Inflammatory macrophage treated with lipopolysaccharide for 4 hours (primary cell): Measurements from ENCODE around the gene GPR78.
"Not testable (repeated sequence)": the region's sequence is repeated elsewhere in the genome, so short reads cannot be mapped to it uniquely, and the experiment has no call there.

Experiments used
- DNase-seq: peaks from one replicate; pipeline ENCODE4 v3.0.0-alpha.2; 2020

GPR78 gene

DNA sequence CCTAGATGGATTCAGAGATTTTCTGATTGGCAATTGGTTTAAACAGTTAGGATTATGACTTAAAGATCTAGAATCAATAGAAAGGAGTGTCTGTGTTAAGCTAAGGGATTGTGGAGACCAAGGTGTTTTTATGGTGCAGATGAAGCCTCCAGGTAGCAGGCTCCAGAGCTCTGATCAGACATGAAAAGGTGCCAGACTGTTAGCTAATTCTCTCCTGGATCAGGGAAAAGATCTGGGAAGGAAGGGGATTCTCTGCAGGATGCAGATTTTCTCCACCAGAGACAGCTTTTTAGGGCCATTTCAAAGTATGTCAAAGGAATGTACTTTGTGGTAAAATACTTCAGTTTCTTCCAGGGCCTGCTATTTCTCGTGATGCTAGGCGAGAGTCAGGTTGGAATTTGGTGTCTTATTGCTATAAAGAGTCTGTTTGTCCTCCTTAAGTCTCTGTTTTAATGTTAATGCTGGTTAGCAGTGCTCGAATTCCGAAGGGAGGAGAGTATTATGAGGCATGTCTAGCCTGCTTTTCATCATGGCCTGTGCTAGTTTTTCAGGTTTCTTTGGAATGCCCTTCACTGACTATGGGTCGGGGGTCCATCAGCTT lies 12.0 kb upstream of the GPR78 start:
- no peak for DNase-seq

- DNase-seq, result no peak
These were observed 10.0 kb upstream of the GPR78 start for GRCh38 chr4:8570201-8570600.

- no peak for DNase-seq
These were observed 8.2 kb upstream of the GPR78 start for GRCh38 chr4:8571702-8572685.

GRCh38 chr4:8573266-8573665 lies 6.9 kb upstream of the GPR78 start:
- DNase-seq, result no peak

GRCh38 chr4:8574796-8575370 lies 5.3 kb upstream of the GPR78 start:
- no peak for DNase-seq

DNA sequence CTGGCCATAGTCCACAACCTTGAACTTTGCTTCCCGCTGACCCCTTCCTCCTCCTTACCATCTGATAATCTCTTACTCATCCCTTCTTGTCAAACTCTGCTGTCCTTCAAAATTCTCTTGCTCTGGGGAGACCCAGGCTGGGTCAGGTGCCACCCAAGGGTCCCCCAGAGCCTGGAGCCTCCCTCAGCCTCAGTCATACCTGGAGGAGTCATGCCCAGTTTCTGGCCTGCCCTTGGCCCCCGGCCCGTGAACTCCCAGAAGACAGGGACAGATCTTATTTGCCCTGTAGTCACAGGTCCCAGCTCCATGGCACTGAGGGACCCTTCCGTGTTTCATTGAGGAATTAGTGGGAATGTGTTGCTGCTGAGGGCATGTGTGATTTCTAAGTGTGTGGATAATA lies 4.7 kb upstream of the GPR78 start:
- DNase-seq, result no peak

DNA sequence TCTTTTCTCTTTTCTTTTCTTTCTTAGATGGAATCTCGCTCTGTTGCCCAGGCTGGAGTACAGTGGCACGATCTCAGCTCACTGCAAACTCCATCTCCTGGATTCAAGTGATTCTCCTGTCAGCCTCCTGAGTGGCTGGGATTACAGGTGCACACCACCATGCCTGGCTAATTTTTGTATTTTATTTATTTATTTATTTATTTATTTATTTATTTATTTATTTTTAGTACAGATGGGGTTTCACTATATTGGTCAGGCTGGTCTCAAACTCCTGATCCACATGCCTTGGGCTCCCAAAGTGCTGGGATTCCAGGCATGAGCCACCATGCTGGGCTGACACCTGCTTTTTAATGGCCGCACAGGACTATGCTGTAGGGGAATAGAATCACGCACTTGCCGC lies 3.6 kb upstream of the GPR78 start:
- not testable (repeated sequence) for DNase-seq

DNA sequence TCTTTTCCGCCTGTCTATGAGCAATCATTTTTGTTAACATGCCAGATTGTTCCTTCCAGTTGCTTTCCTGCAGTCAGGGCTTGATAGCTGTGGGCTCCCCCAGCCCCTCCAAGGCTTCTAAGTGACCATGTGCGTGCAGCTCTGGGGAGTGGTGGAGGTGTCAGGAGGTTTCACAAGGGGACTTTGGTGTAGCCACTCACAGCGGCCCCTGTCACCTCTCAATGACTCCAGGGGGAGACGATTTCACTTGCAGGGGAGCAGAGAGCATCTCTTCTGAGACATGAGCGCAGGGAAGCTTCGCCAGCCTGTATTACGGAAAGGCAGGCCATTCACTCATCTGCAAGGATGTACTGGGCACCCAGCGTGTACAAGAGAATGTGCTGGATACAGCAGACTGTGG lies 3.1 kb upstream of the GPR78 start:
- no peak for DNase-seq

GRCh38 chr4:8577972-8578371 lies 2.2 kb upstream of the GPR78 start:
- no peak for DNase-seq

- DNase-seq, result no peak
These were observed 1.5 kb upstream of the GPR78 start for GRCh38 chr4:8578717-8579116.

GRCh38 chr4:8579526-8580320 lies 469 bp upstream of the GPR78 start:
- no peak for DNase-seq

DNA sequence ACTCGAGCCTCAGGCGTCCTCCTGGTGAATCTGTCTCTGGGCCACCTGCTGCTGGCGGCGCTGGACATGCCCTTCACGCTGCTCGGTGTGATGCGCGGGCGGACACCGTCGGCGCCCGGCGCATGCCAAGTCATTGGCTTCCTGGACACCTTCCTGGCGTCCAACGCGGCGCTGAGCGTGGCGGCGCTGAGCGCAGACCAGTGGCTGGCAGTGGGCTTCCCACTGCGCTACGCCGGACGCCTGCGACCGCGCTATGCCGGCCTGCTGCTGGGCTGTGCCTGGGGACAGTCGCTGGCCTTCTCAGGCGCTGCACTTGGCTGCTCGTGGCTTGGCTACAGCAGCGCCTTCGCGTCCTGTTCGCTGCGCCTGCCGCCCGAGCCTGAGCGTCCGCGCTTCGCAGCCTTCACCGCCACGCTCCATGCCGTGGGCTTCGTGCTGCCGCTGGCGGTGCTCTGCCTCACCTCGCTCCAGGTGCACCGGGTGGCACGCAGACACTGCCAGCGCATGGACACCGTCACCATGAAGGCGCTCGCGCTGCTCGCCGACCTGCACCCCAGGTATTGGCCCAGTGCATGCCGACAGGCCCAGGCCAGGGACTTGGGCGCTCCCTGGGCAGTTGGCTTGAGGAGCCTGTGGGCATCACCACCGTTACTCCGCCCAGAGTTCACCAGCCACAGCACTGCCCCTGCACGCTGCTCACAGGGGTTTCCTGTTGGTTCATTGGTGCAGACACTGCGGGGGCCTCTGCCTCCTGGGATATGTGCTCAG lies 1.1 kb downstream of the GPR78 start:
- no peak for DNase-seq

GRCh38 chr4:8582016-8582415 lies 1.8 kb downstream of the GPR78 start:
- DNase-seq, result no peak

DNA sequence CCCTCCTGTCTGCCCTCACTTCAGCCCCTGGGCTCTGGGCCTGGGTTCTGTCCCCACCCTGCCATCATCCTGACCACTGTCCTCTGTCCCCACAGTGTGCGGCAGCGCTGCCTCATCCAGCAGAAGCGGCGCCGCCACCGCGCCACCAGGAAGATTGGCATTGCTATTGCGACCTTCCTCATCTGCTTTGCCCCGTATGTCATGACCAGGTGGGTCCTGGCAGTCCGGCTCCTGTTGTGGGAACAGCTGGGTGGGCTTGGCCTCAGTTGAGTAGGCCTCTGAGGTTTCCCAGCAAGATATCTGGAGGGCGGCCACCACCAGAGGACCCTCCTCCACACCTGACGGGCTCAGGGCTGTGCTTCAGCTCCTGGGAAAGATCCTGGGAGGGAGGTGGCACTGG lies 2.2 kb downstream of the GPR78 start:
- no peak for DNase-seq

- no peak for DNase-seq
These were observed 2.9 kb downstream of the GPR78 start for GRCh38 chr4:8582941-8583654.

- no peak for DNase-seq
These were observed 3.4 kb downstream of the GPR78 start for GRCh38 chr4:8583655-8584025.

DNA sequence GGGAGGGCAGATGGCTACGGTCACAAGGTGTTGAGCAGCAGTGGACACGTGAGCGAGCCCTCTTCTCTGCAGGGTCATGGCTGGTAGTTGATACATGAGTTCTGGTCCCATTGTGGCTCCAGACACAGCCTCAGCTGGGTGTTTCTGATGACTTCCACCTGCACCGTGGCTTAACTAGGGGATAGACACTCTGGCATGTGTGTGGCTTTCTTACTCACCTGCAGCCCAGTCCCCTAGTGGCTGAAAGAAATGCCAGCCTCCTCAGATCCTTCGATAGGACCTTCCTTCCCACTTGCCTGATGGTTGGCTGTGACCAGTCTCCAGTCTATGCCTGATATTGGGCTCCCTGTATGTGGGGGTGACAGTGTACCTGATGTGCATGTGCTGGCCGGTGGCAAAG lies 5.0 kb downstream of the GPR78 start:
- DNase-seq, result no peak

DNA sequence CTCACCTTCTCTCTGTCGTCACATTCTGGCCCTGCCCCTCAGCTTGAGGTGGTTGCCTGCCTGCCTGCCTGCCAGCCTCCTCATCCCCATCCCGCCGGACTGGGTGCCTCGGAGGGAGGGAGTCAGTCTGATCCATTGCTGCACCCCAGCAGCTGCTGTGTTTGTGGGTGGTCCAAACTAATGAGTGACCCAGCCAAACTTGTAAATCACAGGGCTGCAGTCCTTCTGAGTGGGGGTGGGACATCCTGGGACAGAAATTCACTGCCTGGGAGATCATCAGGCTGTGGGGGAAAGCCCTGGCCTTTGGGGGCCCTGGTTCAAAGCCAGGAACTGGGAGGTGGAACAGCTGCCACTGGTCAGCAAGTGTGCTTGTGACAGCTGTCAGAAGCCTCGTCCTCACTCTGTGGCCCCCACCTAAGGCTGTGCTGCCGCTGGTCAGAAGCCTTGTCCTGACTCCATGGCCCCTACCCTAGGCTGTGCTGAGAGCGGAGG lies 5.6 kb downstream of the GPR78 start:
- DNase-seq, result no peak

DNA sequence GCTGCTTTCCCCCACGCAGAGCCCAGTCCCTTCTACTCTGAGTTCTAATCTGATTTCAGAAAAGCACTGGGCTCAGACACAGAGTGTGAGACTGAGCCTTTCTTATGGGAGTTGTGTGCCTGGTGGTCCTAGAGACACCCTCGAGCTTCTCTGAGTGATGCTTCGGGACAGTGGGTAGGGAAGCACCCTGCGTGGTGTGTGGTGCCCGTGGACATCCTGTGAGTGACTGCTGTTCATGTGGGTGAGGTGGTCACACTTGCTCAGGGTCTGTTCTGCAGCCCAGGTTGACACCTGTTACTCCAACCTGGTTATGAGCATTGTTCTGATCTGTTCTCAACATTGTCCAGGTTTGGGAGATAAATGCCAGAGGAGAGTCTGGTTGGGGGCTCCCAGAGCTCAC lies 6.1 kb downstream of the GPR78 start:
- DNase-seq, result no peak

- DNase-seq, result no peak
These were observed 6.7 kb downstream of the GPR78 start for GRCh38 chr4:8586671-8587468.
